GM21619 (cell line): ENCODE results near the gene RBFA.
"Not testable (repeated sequence)": the region's sequence is repeated elsewhere in the genome, so short reads cannot be mapped to it uniquely, and the experiment has no call there.

Source experiments
- ATAC-seq: cut with Tn5 transposase; IDR thresholded peaks from one replicate; pipeline ENCODE4 v1.9.1; 2021; ENCODE audit not compliant: unreplicated experiment

The RBFA gene

GRCh38 chr18:80027719-80028118 lies 6.5 kb upstream of the RBFA start:
- ATAC-seq = not testable (repeated sequence)

- ATAC-seq = no peak
Observed at GRCh38 chr18:80029690-80030089, 4.5 kb upstream of the RBFA start.

GRCh38 chr18:80033181-80034067 lies 810 bp upstream of the RBFA start:
- ATAC-seq = peak; percentile 48

GRCh38 chr18:80034852-80035406 lies 695 bp downstream of the RBFA start:
- ATAC-seq = no peak

GRCh38 chr18:80035997-80036396 lies 1.8 kb downstream of the RBFA start:
- no peak for ATAC-seq

GRCh38 chr18:80037300-80037699 lies 3.1 kb downstream of the RBFA start:
- no peak for ATAC-seq

- ATAC-seq = no peak
Observed at GRCh38 chr18:80037869-80038630, 3.8 kb downstream of the RBFA start.

- ATAC-seq = no peak
Observed at GRCh38 chr18:80040515-80040914, 6.3 kb downstream of the RBFA start.

- ATAC-seq = no peak
Observed at GRCh38 chr18:80041424-80041823, 7.2 kb downstream of the RBFA start.

- ATAC-seq = no peak
Observed at GRCh38 chr18:80042785-80043184, 8.6 kb downstream of the RBFA start.

- no peak for ATAC-seq
Observed at GRCh38 chr18:80044072-80044471, 9.8 kb downstream of the RBFA start.

GRCh38 chr18:80046011-80046410 lies 11.8 kb downstream of the RBFA start:
- ATAC-seq = no peak

GRCh38 chr18:80046431-80046830 lies 12.2 kb downstream of the RBFA start:
- ATAC-seq = no peak

- ATAC-seq = no peak
Observed at GRCh38 chr18:80046961-80047541, 12.8 kb downstream of the RBFA start.

- no peak for ATAC-seq
Observed at GRCh38 chr18:80050797-80051196, 16.6 kb downstream of the RBFA start.

- no peak for ATAC-seq
Observed at GRCh38 chr18:80056095-80056494, 21.9 kb downstream of the RBFA start.

- no peak for ATAC-seq
Observed at GRCh38 chr18:80059945-80060344, 25.7 kb downstream of the RBFA start.

- ATAC-seq = no peak
Observed at GRCh38 chr18:80065705-80066104, 31.5 kb downstream of the RBFA start.

GRCh38 chr18:80067321-80067720 lies 33.1 kb downstream of the RBFA start:
- ATAC-seq = no peak

GRCh38 chr18:80067897-80068296 lies 33.7 kb downstream of the RBFA start:
- ATAC-seq = no peak

- no peak for ATAC-seq
Observed at GRCh38 chr18:80068571-80069272, 34.5 kb downstream of the RBFA start.
